HEK293T (cell line): Measurements from ENCODE around the gene SOX2.

Source experiments
- CTCF ChIA-PET: fragments of 350-600 bp; formaldehyde crosslinking; extraction: SDS; loops from one replicate; lab custom pipeline; 2021; ENCODE audit warnings: antibody characterized with exemption, inconsistent platforms; lab: Yijun Ruan, JAX
- POLR2A ChIA-PET: fragments of 350-600 bp; formaldehyde crosslinking; extraction: SDS; loops from one replicate; lab custom pipeline; 2020; ENCODE audit warnings: antibody characterized with exemption, inconsistent platforms; lab: Yijun Ruan, JAX
- DNase-seq: peaks from one replicate; pipeline ENCODE4 v3.0.0; 2012; ENCODE audit warnings: mixed read lengths; ENCODE audit errors: extremely low spot score
- ARNT ChIP-seq: fragments of 450-650 bp; IDR thresholded peaks from 2 replicates; pipeline ENCODE4 v1.6.1; 2017; ENCODE audit warnings: mild to moderate bottlenecking
- BHLHE40 ChIP-seq: fragments of 450-650 bp; IDR thresholded peaks from 2 replicates; pipeline ENCODE4 v1.6.1; 2016; ENCODE audit warnings: mild to moderate bottlenecking, moderate library complexity, borderline replicate concordance
- CTBP1 ChIP-seq: fragments of 450-650 bp; IDR thresholded peaks from 2 replicates; pipeline ENCODE4 v1.6.1; 2016; ENCODE audit warnings: borderline replicate concordance
- ELF4 ChIP-seq: fragments of 450-650 bp; IDR thresholded peaks from 2 replicates; pipeline ENCODE4 v1.6.1; 2017; ENCODE audit warnings: antibody characterized with exemption
- FOXA1 ChIP-seq: fragments of 450-650 bp; IDR thresholded peaks from 2 replicates; pipeline ENCODE4 v1.6.1; 2016; ENCODE audit warnings: mild to moderate bottlenecking
- FOXK2 ChIP-seq: fragments of 450-650 bp; IDR thresholded peaks from 2 replicates; pipeline ENCODE4 v1.6.1; 2016; ENCODE audit warnings: mild to moderate bottlenecking
- FOXM1 ChIP-seq: fragments of 450-650 bp; IDR thresholded peaks from 2 replicates; pipeline ENCODE4 v1.6.1; 2017; ENCODE audit warnings: mild to moderate bottlenecking, borderline replicate concordance
- HDGF ChIP-seq: fragments of 450-650 bp; IDR thresholded peaks from 2 replicates; pipeline ENCODE4 v1.6.1; 2017; ENCODE audit warnings: antibody characterized with exemption, borderline replicate concordance
- L3MBTL2 ChIP-seq: fragments of 450-650 bp; conservative IDR thresholded peaks from 2 replicates; pipeline ENCODE4 v1.6.1; 2016; ENCODE audit warnings: mild to moderate bottlenecking
- LEF1 ChIP-seq: fragments of 450-650 bp; IDR thresholded peaks from 2 replicates; pipeline ENCODE4 v1.6.1; 2017; ENCODE audit warnings: mild to moderate bottlenecking, borderline replicate concordance
- NFRKB ChIP-seq: fragments of 450-650 bp; IDR thresholded peaks from 2 replicates; pipeline ENCODE4 v1.6.1; 2016; ENCODE audit warnings: mild to moderate bottlenecking, moderate library complexity
- PKNOX1 ChIP-seq: fragments of 450-650 bp; IDR thresholded peaks from 2 replicates; pipeline ENCODE4 v1.6.1; 2016
- SP1 ChIP-seq: fragments of 450-650 bp; IDR thresholded peaks from 2 replicates; pipeline ENCODE4 v1.6.1; 2017
- SUZ12 ChIP-seq: fragments of 450-650 bp; IDR thresholded peaks from 2 replicates; pipeline ENCODE4 v1.6.1; 2016; ENCODE audit warnings: mild to moderate bottlenecking
- TARDBP ChIP-seq: fragments of 450-650 bp; IDR thresholded peaks from 2 replicates; pipeline ENCODE4 v1.6.1; 2016
- ZNF384 ChIP-seq: fragments of 450-650 bp; IDR thresholded peaks from 2 replicates; pipeline ENCODE4 v1.6.1; 2016

SOX2 gene

GRCh38 chr3:181718987-181719911, 7.5 kb downstream of the SOX2 start:
- TF ChIP-seq NFRKB, result no peak
- no peak for TF ChIP-seq CTBP1
- TF ChIP-seq FOXK2, result no peak
- no peak for TF ChIP-seq PKNOX1
- TF ChIP-seq SP1, result no peak
- POLR2A ChIA-PET, result no interaction called here
- DNase-seq, result no peak
- CTCF ChIA-PET, result no interaction called here

GRCh38 chr3:181719991-181720680, 8.4 kb downstream of the SOX2 start:
- ChIA-PET CTCF (no interaction called here), POLR2A (no interaction called here)
- no peak for DNase-seq
- TF ChIP-seq FOXA1 (no peak), ELF4 (no peak), CTBP1 (no peak), HDGF (no peak), LEF1 (no peak), BHLHE40 (no peak), SUZ12 (no peak), FOXK2 (no peak), SP1 (no peak)

GRCh38 chr3:181721046-181721875, 9.5 kb downstream of the SOX2 start:
- no peak for DNase-seq
- TF ChIP-seq LEF1, result no peak
- no peak for TF ChIP-seq TARDBP
- no peak for TF ChIP-seq PKNOX1
- no peak for TF ChIP-seq FOXK2
- TF ChIP-seq SP1, result no peak
- TF ChIP-seq ARNT, result no peak
- TF ChIP-seq ELF4, result no peak
- no peak for TF ChIP-seq SUZ12
- no peak for TF ChIP-seq FOXA1
- TF ChIP-seq BHLHE40, result no peak
- no peak for TF ChIP-seq CTBP1
- TF ChIP-seq L3MBTL2, result no peak
- POLR2A ChIA-PET, result no interaction called here
- CTCF ChIA-PET, result no interaction called here

GRCh38 chr3:181722156-181722555, 10.4 kb downstream of the SOX2 start:
- ChIA-PET POLR2A (no interaction called here), CTCF (no interaction called here)
- TF ChIP-seq ZNF384, result no peak
- TF ChIP-seq ELF4, result no peak
- TF ChIP-seq LEF1, result no peak
- TF ChIP-seq BHLHE40, result no peak
- no peak for TF ChIP-seq FOXA1
- no peak for TF ChIP-seq TARDBP
- TF ChIP-seq L3MBTL2, result no peak
- no peak for TF ChIP-seq CTBP1
- no peak for TF ChIP-seq NFRKB
- no peak for TF ChIP-seq PKNOX1
- TF ChIP-seq SP1, result no peak
- no peak for TF ChIP-seq FOXK2
- TF ChIP-seq SUZ12, result no peak
- no peak for TF ChIP-seq FOXM1
- no peak for TF ChIP-seq HDGF
- no peak for TF ChIP-seq ARNT
- DNase-seq, result no peak

- no peak for DNase-seq
- POLR2A ChIA-PET, result no interaction called here
- no peak for TF ChIP-seq ARNT
- TF ChIP-seq TARDBP, result no peak
- TF ChIP-seq ZNF384, result no peak
- TF ChIP-seq FOXM1, result no peak
- no peak for TF ChIP-seq LEF1
- no peak for TF ChIP-seq ELF4
Observed at GRCh38 chr3:181722766-181723425, 11.2 kb downstream of the SOX2 start.

More at GRCh38 chr3:181722766-181723425, 11.2 kb downstream of the SOX2 start:
- CTCF ChIA-PET, result no interaction called here
